Chondrocyte (in vitro differentiated cells): ENCODE measurements around the gene COL12A1. TPM values are rescaled to one million over a fixed set of nuclear protein-coding genes. Genes with fewer than 3 reads are reported as not detected.

Experiments
- DNase-seq: peaks from one replicate; pipeline ENCODE4 v3.0.0; 2021; ENCODE audit warnings: mixed read lengths, low spot score
- H3K27ac Mint-ChIP-seq: one replicate; pipeline ENCODE4 v1.8.0; 2021; ENCODE audit warnings: mild to moderate bottlenecking, moderate library complexity, mixed read lengths; ENCODE audit not compliant: unreplicated experiment
- H3K27me3 Mint-ChIP-seq: 2 replicates; pipeline ENCODE4 v1.8.0; 2021; ENCODE audit warnings: low read depth, mixed read lengths
- H3K36me3 Mint-ChIP-seq: 2 replicates; pipeline ENCODE4 v1.8.0; 2021; ENCODE audit warnings: low read depth, mixed read lengths
- H3K4me1 Mint-ChIP-seq: 2 replicates; pipeline ENCODE4 v1.8.0; 2021; ENCODE audit warnings: low read depth, mild to moderate bottlenecking, mixed read lengths
- H3K4me3 Mint-ChIP-seq: one replicate; pipeline ENCODE4 v1.8.0; 2021; ENCODE audit warnings: mild to moderate bottlenecking, moderate library complexity, mixed read lengths; ENCODE audit not compliant: unreplicated experiment
- H3K9me3 Mint-ChIP-seq: 2 replicates; pipeline ENCODE4 v1.8.0; 2021; ENCODE audit warnings: low read depth, mixed read lengths
- total RNA-seq: library from RNA; stranded (reverse); gene quantifications from 3 replicates; pipeline ENCODE4 v1.2.1, GENCODE V29; 2021
- TF ChIP-seq, protein P1 (sequence below): fragments of 200-600 bp; sonication (generic); IDR thresholded peaks from 2 replicates; pipeline ENCODE4 v1.5.0; 2021; ENCODE audit warnings: antibody characterized with exemption, mild to moderate bottlenecking, moderate library complexity

The COL12A1 gene
- total RNA-seq, 1 donor from 2014 or later: 2,073 TPM

DNA sequence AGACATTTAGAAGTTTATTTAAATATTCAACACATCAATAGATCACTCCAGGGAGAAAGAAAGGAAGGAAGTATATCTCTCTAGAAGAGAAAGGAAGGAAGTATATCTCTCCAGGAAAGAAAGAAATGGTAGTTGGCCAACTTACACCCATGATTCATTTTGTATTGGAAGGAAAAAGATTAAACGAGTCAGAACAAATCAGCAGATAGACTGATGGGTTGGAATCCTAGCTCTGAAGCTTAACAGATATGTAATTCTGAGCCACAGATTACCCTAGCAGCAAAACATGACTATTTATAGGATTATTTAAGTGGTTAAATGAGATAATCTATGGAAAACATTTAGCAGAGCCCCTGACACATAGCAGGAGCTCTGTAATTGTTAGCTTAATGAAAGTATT lies 27.1 kb downstream of the COL12A1 start:
- TF ChIP-seq, protein P1, sequence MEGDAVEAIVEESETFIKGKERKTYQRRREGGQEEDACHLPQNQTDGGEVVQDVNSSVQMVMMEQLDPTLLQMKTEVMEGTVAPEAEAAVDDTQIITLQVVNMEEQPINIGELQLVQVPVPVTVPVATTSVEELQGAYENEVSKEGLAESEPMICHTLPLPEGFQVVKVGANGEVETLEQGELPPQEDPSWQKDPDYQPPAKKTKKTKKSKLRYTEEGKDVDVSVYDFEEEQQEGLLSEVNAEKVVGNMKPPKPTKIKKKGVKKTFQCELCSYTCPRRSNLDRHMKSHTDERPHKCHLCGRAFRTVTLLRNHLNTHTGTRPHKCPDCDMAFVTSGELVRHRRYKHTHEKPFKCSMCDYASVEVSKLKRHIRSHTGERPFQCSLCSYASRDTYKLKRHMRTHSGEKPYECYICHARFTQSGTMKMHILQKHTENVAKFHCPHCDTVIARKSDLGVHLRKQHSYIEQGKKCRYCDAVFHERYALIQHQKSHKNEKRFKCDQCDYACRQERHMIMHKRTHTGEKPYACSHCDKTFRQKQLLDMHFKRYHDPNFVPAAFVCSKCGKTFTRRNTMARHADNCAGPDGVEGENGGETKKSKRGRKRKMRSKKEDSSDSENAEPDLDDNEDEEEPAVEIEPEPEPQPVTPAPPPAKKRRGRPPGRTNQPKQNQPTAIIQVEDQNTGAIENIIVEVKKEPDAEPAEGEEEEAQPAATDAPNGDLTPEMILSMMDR: no peak
- H3K27me3 Mint-ChIP-seq: no peaks in the 10 kb centered on the region
- no peaks in the 10 kb centered on the region for H3K9me3 Mint-ChIP-seq
- no peak overlapping the region for H3K4me3 Mint-ChIP-seq
- H3K36me3 Mint-ChIP-seq: peaks cover 64% of the 10 kb centered on the region
- H3K4me1 Mint-ChIP-seq: peaks cover 55% of the 10 kb centered on the region
- peak overlapping the region; percentile 60 for H3K27ac Mint-ChIP-seq
- no peak for DNase-seq

- H3K36me3 Mint-ChIP-seq: peaks cover 52% of the 10 kb centered on the region
- no peak for DNase-seq
These were observed 29.7 kb downstream of the COL12A1 start for GRCh38 chr6:75176076-75176582.

DNA sequence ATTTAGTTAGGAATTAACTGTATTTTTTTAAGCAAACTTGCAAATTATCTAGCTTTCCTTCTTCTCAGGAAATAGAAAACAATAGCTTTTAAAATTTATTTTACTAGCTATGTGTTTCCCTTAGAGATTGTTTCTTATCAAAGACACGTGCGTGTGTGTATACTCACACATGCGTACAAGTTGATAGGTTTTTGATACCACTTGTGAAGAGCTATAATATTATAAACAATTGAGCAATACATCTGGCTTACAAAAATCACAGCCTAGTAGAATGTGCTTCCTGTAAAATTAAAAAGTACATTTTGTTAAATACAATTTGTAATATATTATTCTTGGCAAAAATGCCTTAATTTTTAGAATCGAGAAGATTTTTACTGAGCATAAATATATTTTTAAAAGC lies 33.9 kb downstream of the COL12A1 start:
- Mint-ChIP-seq H3K27ac (peak overlapping the region; percentile 76), H3K9me3 (no peaks in the 10 kb centered on the region), H3K4me1 (peaks cover 77% of the 10 kb centered on the region), H3K4me3 (no peak overlapping the region), H3K27me3 (no peaks in the 10 kb centered on the region), H3K36me3 (peaks cover 57% of the 10 kb centered on the region)
- TF ChIP-seq, protein P1: no peak
- no peak for DNase-seq

More at GRCh38 chr6:75176076-75176582, 29.7 kb downstream of the COL12A1 start:
- H3K4me3 Mint-ChIP-seq: no peak overlapping the region
- TF ChIP-seq, protein P1: no peak
- peak overlapping the region; percentile 77 for H3K27ac Mint-ChIP-seq
- no peaks in the 10 kb centered on the region for H3K27me3 Mint-ChIP-seq
- no peaks in the 10 kb centered on the region for H3K9me3 Mint-ChIP-seq
- peaks cover 60% of the 10 kb centered on the region for H3K4me1 Mint-ChIP-seq

DNA sequence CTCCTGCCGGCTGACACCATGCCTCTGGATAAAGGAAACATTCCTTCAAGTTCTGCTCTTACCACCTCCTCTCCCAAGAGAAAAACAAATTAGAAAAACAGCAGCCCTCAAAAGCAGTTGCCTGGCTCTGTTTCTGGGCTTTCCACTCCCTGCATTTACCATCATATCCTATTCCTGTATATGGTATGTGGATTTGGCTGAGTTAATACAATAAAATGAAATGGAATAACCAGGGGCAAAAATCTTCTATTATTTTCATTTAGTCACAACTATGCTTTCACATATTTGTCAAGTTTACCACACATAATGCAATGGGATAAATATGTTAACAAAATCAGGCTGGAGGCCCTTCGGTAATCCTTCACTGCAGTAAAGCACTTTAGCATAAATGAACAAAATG lies 34.3 kb downstream of the COL12A1 start:
- H3K4me1 Mint-ChIP-seq: peaks cover 81% of the 10 kb centered on the region
- no peak overlapping the region for H3K4me3 Mint-ChIP-seq
- H3K27me3 Mint-ChIP-seq: no peaks in the 10 kb centered on the region
- TF ChIP-seq, protein P1: no peak
- H3K9me3 Mint-ChIP-seq: no peaks in the 10 kb centered on the region
- no peak for DNase-seq
- H3K27ac Mint-ChIP-seq: peak overlapping the region; percentile 76
- H3K36me3 Mint-ChIP-seq: peaks cover 57% of the 10 kb centered on the region

- Mint-ChIP-seq H3K36me3 (peaks cover 57% of the 10 kb centered on the region), H3K4me3 (no peak overlapping the region), H3K4me1 (peaks cover 82% of the 10 kb centered on the region), H3K27ac (peak overlapping the region; percentile 76), H3K27me3 (no peaks in the 10 kb centered on the region), H3K9me3 (no peaks in the 10 kb centered on the region)
- TF ChIP-seq, protein P1: no peak
- DNase-seq: no peak
These were observed 34.9 kb downstream of the COL12A1 start for GRCh38 chr6:75170691-75171560.
